Activated T-helper 17 cell treated with anti-CD3 and anti-CD28 coated beads, Interleukin-2, amount 50 U/mL, for 72 hours (primary cell): Measurements from ENCODE around the gene PKN1. TPM values are rescaled to one million over a fixed set of nuclear protein-coding genes. Genes with fewer than 3 reads are reported as not detected.
"Not testable (repeated sequence)": the region's sequence is repeated elsewhere in the genome, so short reads cannot be mapped to it uniquely, and the experiment has no call there.

Source experiments
- ATAC-seq: fragments of 150-1000 bp; cut with Tn5 transposase; replicated peaks from 2 replicates; pipeline ENCODE4 v1.10.0; 2021; ENCODE audit warnings: mild to moderate bottlenecking, moderate library complexity
- H3K27ac Mint-ChIP-seq: one replicate; pipeline ENCODE4 v1.8.0; 2022; ENCODE audit warnings: mixed read lengths
- H3K27me3 Mint-ChIP-seq: one replicate; pipeline ENCODE4 v1.8.0; 2022; ENCODE audit warnings: mixed read lengths
- H3K36me3 Mint-ChIP-seq: one replicate; pipeline ENCODE4 v1.8.0; 2022; ENCODE audit warnings: low read depth, mild to moderate bottlenecking, mixed read lengths
- H3K4me1 Mint-ChIP-seq: one replicate; pipeline ENCODE4 v1.8.0; 2022; ENCODE audit warnings: mixed read lengths
- H3K4me3 Mint-ChIP-seq: one replicate; pipeline ENCODE4 v1.8.0; 2022; ENCODE audit warnings: mild to moderate bottlenecking, mixed read lengths
- H3K9me3 Mint-ChIP-seq: one replicate; pipeline ENCODE4 v1.8.0; 2022; ENCODE audit warnings: mixed read lengths
- total RNA-seq, 2 donors: library from RNA; stranded (reverse); gene quantifications; one replicate each; pipeline ENCODE4 v1.2.3, GENCODE V29; 2022

PKN1 gene
- total RNA-seq, 2 donors from 2014 or later, result 121 to 171 TPM

DNA sequence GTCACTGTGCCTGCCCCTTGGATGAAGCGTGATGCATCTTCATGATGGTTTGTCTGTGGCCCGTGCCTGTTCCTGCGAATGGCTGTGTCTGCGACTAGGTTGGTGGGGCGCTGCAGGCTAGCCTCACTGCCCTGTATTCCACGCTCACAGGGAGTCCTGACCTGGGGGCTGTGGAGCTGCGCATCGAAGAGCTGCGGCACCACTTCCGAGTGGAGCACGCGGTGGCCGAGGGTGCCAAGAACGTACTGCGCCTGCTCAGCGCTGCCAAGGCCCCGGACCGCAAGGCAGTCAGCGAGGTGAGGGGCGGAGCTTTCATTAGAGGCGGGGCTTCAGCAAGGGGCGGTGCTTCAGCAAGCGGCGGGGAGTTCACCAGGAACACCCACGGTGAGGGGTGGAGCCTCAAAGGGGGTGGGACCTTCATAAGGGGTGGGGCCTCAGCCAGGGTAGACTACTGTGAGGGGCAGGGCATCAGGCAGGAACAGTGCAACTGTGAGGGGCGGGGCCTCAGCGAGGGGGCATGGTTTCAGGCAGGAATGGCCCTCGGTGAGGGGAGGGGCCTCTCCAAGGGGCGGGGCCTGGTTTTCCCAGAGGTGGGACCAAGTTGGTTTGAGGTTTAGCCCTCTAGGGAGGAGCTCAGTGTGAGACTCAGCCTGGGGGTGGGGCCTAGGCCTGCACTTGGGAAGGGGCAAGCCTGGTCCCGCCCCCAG lies 17.2 kb downstream of the PKN1 start:
- Mint-ChIP-seq H3K4me3 (no peak overlapping the region), H3K27me3 (no peaks in the 10 kb centered on the region), H3K4me1 (peaks cover 6% of the 10 kb centered on the region), H3K36me3 (peaks cover 97% of the 10 kb centered on the region), H3K9me3 (no peaks in the 10 kb centered on the region), H3K27ac (no peak overlapping the region)
- ATAC-seq, result peak; percentile 87

GRCh38 chr19:14450876-14451275 lies 17.8 kb downstream of the PKN1 start:
- Mint-ChIP-seq H3K27ac (no peak overlapping the region), H3K4me1 (peaks cover 6% of the 10 kb centered on the region), H3K36me3 (peaks cover 99% of the 10 kb centered on the region), H3K9me3 (no peaks in the 10 kb centered on the region), H3K4me3 (no peak overlapping the region), H3K27me3 (no peaks in the 10 kb centered on the region)
- no peak for ATAC-seq

DNA sequence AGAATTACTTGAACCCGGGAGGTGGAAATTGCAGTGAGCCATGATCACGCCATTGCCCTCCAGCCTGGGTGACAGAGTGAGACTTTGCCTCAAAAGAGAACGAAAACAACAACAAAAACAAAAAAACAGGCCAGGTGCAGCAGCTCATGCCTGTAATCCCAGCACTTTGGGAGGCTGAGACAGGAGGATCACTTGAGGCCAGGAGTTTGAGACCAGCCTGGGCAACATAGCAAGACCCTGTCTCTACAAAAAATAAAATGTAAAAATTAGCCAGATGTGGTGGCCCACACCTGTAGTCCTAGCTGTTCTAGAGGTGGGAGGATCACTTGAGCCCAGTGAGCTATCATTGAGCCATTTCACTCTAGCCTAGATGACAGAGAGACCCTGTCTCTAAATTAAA lies 19.2 kb downstream of the PKN1 start:
- not testable (repeated sequence) for ATAC-seq, H3K4me3 Mint-ChIP-seq, H3K27ac Mint-ChIP-seq, H3K9me3 Mint-ChIP-seq, H3K27me3 Mint-ChIP-seq, H3K4me1 Mint-ChIP-seq
- H3K36me3 Mint-ChIP-seq, result peaks cover 96% of the 10 kb centered on the region

- no peak overlapping the region for H3K27ac Mint-ChIP-seq
- H3K36me3 Mint-ChIP-seq, result peaks cover 97% of the 10 kb centered on the region
Measured at GRCh38 chr19:14459703-14460102, 26.6 kb downstream of the PKN1 start.

DNA sequence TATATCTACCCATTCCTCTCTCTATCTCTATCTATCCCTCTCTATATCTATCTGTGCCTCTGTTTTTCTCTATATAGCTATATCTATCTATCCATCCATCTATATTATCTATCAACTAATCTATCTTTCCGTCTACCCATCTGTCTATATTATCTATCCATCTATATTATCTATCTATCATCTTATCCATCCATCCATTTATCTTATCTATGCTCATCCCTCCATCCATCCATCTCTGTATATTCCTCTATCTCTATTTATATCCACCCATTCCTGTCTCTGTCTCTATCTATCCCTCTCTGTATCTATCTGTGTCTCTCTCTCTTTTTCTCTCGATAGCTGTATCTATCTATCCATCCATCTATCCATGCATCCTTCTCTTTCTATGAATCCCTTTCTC lies 27.8 kb downstream of the PKN1 start:
- no peak for ATAC-seq
- H3K27ac Mint-ChIP-seq, result peak overlapping the region; percentile 5
- H3K27me3 Mint-ChIP-seq, result no peaks in the 10 kb centered on the region
- H3K4me1 Mint-ChIP-seq, result no peaks in the 10 kb centered on the region
- no peak overlapping the region for H3K4me3 Mint-ChIP-seq
- H3K36me3 Mint-ChIP-seq, result peaks cover 97% of the 10 kb centered on the region
- H3K9me3 Mint-ChIP-seq, result no peaks in the 10 kb centered on the region

More at GRCh38 chr19:14459703-14460102, 26.6 kb downstream of the PKN1 start:
- no peak overlapping the region for H3K4me3 Mint-ChIP-seq
- peak; percentile 65 for ATAC-seq
- H3K27me3 Mint-ChIP-seq, result no peaks in the 10 kb centered on the region
- no peaks in the 10 kb centered on the region for H3K4me1 Mint-ChIP-seq
- H3K9me3 Mint-ChIP-seq, result no peaks in the 10 kb centered on the region

GRCh38 chr19:14462401-14462800 lies 29.3 kb downstream of the PKN1 start:
- H3K27me3 Mint-ChIP-seq, H3K4me3 Mint-ChIP-seq, H3K4me1 Mint-ChIP-seq, H3K27ac Mint-ChIP-seq, H3K9me3 Mint-ChIP-seq, ATAC-seq: not testable (repeated sequence)
- H3K36me3 Mint-ChIP-seq, result peaks cover 100% of the 10 kb centered on the region

DNA sequence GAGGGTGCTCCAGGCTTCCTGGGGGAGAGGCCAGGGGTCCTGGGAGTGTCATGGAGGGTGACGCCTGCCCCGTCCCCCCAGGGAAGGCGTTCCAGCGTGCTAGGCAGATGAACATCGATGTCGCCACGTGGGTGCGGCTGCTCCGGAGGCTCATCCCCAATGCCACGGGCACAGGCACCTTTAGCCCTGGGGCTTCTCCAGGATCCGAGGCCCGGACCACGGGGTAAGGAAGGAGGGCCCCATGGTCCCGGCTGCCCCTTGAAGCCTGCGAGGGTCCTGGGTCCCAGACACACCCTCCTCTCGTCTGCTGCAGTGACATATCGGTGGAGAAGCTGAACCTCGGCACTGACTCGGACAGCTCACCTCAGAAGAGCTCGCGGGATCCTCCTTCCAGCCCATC lies 30.6 kb downstream of the PKN1 start:
- no peak overlapping the region for H3K27ac Mint-ChIP-seq
- H3K36me3 Mint-ChIP-seq, result peaks cover 100% of the 10 kb centered on the region
- no peaks in the 10 kb centered on the region for H3K9me3 Mint-ChIP-seq
- no peak for ATAC-seq
- H3K27me3 Mint-ChIP-seq, result no peaks in the 10 kb centered on the region
- no peak overlapping the region for H3K4me3 Mint-ChIP-seq
- H3K4me1 Mint-ChIP-seq, result no peaks in the 10 kb centered on the region

DNA sequence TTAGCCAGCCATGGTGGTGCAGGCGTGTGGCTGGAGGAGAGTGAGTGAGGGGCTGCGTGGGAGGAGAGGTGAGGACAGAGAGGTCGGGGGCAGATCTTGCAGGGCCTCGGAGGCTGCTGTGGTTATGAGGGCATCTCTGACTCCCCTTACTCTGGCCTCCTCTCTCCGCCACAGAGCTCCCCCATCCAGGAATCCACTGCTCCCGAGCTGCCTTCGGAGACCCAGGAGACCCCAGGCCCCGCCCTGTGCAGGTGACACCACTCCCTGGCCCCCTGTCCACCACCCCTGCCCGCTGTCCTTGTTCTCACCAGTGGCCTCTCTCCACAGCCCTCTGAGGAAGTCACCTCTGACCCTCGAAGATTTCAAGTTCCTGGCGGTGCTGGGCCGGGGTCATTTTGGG lies 34.3 kb downstream of the PKN1 start:
- Mint-ChIP-seq H3K27ac (no peak overlapping the region), H3K9me3 (no peaks in the 10 kb centered on the region), H3K4me1 (no peaks in the 10 kb centered on the region), H3K4me3 (no peak overlapping the region), H3K36me3 (peaks cover 96% of the 10 kb centered on the region), H3K27me3 (no peaks in the 10 kb centered on the region)
- no peak for ATAC-seq

DNA sequence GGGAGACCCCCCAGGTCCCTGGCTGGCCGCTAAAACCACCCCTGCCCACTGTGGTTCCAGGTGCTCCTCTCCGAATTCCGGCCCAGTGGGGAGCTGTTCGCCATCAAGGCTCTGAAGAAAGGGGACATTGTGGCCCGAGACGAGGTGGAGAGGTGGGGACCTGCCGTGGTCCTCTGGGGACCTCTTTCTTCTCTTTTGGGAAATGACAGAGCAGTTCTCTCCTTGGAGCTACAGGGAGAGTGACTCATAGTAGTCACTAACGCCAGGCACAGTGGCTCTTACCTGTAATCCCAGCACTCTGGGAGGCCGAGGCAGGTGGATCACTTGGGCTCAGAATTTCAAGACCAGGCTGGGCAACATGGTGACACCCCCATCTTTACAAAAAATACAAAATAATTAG lies 34.7 kb downstream of the PKN1 start:
- H3K4me3 Mint-ChIP-seq, result no peak overlapping the region
- peaks cover 92% of the 10 kb centered on the region for H3K36me3 Mint-ChIP-seq
- peaks cover 3% of the 10 kb centered on the region for H3K27me3 Mint-ChIP-seq
- ATAC-seq, result no peak
- no peak overlapping the region for H3K27ac Mint-ChIP-seq
- H3K4me1 Mint-ChIP-seq, result no peaks in the 10 kb centered on the region
- no peaks in the 10 kb centered on the region for H3K9me3 Mint-ChIP-seq

DNA sequence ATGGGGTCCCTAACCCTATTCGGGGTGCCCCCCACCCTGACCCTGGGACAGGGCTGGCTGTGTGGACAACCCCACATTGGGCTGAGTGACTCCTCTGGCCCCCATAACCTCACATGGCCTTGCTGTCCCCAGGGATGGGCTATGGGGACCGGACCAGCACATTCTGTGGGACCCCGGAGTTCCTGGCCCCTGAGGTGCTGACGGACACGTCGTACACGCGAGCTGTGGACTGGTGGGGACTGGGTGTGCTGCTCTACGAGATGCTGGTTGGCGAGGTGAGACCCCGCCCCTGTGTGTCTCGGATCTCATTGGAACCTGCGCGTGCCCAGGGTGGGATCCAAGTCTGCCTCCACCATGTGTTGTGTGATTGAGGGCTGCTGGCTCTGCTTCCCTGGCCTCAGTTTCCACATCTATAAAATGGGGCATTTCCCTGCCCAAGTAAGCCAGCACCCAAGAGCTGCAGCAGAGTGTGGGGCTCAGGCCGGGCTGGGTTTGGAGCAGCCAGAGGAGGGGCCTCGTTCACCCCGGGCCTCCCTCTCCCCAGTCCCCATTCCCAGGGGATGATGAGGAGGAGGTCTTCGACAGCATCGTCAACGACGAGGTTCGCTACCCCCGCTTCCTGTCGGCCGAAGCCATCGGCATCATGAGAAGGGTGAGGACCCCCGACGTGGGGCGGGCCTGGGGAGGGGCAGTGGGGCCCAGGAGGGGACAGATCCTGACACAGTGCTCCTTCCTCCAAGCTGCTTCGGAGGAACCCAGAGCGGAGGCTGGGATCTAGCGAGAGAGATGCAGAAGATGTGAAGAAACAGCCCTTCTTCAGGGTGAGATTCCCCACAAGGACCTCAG lies 37.1 kb downstream of the PKN1 start:
- H3K27ac Mint-ChIP-seq, result no peak overlapping the region
- peaks cover 7% of the 10 kb centered on the region for H3K4me1 Mint-ChIP-seq
- no peak for ATAC-seq
- no peaks in the 10 kb centered on the region for H3K9me3 Mint-ChIP-seq
- no peak overlapping the region for H3K4me3 Mint-ChIP-seq
- peaks cover 73% of the 10 kb centered on the region for H3K36me3 Mint-ChIP-seq
- H3K27me3 Mint-ChIP-seq, result peaks cover 15% of the 10 kb centered on the region

- Mint-ChIP-seq H3K36me3 (peaks cover 59% of the 10 kb centered on the region), H3K27ac (no peak overlapping the region), H3K4me3 (peak overlapping the region; percentile 57), H3K9me3 (no peaks in the 10 kb centered on the region), H3K27me3 (peaks cover 15% of the 10 kb centered on the region), H3K4me1 (peaks cover 16% of the 10 kb centered on the region)
- no peak for ATAC-seq
Measured at GRCh38 chr19:14471436-14472187, 38.5 kb downstream of the PKN1 start.

GRCh38 chr19:14472202-14472938 lies 39.3 kb downstream of the PKN1 start:
- peaks cover 15% of the 10 kb centered on the region for H3K27me3 Mint-ChIP-seq
- ATAC-seq, result peak; percentile 62
- no peak overlapping the region for H3K27ac Mint-ChIP-seq
- no peaks in the 10 kb centered on the region for H3K9me3 Mint-ChIP-seq
- peak overlapping the region; percentile 57 for H3K4me3 Mint-ChIP-seq
- H3K4me1 Mint-ChIP-seq, result peaks cover 19% of the 10 kb centered on the region
- H3K36me3 Mint-ChIP-seq, result peaks cover 51% of the 10 kb centered on the region

DNA sequence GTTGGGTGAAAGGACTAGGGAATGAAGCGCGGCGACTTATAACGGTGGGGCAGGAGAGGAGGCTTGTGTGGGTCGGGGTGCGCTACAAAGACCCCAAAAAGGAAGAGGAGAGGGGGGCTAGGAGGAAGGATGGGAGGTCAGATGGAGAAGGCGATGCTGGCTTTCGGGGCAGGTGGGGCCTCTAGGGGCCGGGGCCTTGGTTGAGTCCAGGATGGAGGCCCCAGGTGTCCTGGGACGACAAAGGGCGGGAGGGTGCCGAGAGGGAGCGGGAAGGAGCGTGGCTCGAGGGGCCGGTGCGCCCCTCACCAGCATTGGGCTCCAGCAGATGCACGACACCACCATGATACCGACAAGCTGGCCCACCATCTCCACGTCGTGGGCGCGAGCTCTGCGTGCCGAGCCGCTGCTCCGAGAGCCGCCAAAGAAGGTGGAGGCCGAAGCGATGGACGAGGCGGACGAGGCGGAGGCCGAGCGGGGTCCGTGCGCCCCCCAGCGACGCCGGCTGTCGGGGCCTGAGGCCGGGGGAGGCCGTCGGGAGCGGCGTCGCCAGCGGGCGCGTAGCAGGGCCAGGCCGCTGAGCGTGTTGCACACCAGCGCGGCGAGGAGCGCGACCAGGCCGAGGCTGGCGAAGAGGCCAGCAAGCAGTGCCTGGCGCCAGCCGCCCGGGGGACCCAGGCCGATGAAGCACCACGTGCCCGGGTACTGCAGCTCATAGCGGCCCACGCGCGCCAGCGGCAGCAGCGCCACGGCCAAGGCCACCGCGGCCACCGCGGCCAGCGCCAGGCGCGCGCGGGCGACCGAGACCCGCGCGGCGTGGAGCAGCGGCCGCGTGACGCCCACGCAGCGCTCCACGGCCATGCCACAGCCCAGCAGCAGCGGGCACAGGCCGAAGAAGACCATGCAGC lies 40.2 kb downstream of the PKN1 start:
- Mint-ChIP-seq H3K36me3 (peaks cover 48% of the 10 kb centered on the region), H3K4me1 (peaks cover 19% of the 10 kb centered on the region), H3K9me3 (no peaks in the 10 kb centered on the region), H3K27ac (no peak overlapping the region), H3K27me3 (peaks cover 15% of the 10 kb centered on the region), H3K4me3 (peak overlapping the region; percentile 57)
- ATAC-seq, result no peak
